ENCODE results near the gene TMEM97. TPM values are rescaled to one million over a fixed set of nuclear protein-coding genes. Genes with fewer than 3 reads are reported as not detected.
A peak's percentile ranks its signal among the peaks of the same experiment; 100 is the strongest.

TMEM97 gene
- total and polyA plus RNA-seq, 7 donors: 3.9 to 13.5 (median 7.2) TPM

DNA sequence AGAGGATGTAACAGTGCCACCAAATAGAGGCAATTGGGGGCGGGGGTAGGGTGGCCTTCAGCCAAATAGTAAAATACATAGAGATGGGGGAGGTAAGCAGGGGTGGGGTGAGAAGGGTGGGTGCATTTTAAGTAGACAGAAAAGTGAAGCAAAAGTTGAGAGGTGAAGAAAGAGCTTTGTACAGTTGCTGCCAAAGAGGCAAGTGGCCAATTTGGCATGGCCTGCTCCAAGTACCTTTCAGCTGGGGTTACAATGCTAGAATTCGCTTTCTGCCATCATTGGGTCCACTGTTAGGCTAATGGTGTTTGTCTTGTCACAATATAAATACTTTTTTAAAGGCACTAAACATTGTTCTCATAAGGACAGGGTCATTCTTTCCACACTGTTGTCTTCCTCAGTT, 5.2 kb upstream of the TMEM97 start:
- H3K9me3 ChIP-seq: no peaks in the 10 kb centered on the region
- ATAC-seq (no peak), DNase-seq (no peak)
- no peaks in the 10 kb centered on the region for H3K36me3 ChIP-seq (ENCODE audit: insufficient read depth in 1 of 2, low read depth in 1 of 2)
- H3K27me3 ChIP-seq (ENCODE audit: insufficient read depth in 3 of 3, low read length in 2 of 3): no peaks in the 10 kb centered on the region
- peaks cover 8% of the 10 kb centered on the region for H3K4me1 ChIP-seq
- 76 to 80% (median 79%) methylated on average over 2 of the region's 2 CpGs for WGBS, 3 donors
- H3K27ac ChIP-seq: no peak overlapping the region
- H3K4me3 ChIP-seq: no peak overlapping the region
- intact Hi-C loops (cut with DNase I): loop anchor here in 1 of 2 donors (2.0 kb wide), 1 partner anchor 41 kb away; no protein-coding TSS in a partner anchor
- TF ChIP-seq, protein P1, sequence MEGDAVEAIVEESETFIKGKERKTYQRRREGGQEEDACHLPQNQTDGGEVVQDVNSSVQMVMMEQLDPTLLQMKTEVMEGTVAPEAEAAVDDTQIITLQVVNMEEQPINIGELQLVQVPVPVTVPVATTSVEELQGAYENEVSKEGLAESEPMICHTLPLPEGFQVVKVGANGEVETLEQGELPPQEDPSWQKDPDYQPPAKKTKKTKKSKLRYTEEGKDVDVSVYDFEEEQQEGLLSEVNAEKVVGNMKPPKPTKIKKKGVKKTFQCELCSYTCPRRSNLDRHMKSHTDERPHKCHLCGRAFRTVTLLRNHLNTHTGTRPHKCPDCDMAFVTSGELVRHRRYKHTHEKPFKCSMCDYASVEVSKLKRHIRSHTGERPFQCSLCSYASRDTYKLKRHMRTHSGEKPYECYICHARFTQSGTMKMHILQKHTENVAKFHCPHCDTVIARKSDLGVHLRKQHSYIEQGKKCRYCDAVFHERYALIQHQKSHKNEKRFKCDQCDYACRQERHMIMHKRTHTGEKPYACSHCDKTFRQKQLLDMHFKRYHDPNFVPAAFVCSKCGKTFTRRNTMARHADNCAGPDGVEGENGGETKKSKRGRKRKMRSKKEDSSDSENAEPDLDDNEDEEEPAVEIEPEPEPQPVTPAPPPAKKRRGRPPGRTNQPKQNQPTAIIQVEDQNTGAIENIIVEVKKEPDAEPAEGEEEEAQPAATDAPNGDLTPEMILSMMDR (IDR thresholded peaks at IDR 0.05): no peak

GRCh38 chr17:28315846-28316705, 2.9 kb upstream of the TMEM97 start:
- no peak overlapping the region for H3K4me3 ChIP-seq
- H3K9me3 ChIP-seq: no peaks in the 10 kb centered on the region
- TF ChIP-seq, protein P1 (IDR thresholded peaks at IDR 0.05): no peak
- H3K4me1 ChIP-seq: peaks cover 14% of the 10 kb centered on the region
- H3K27ac ChIP-seq: no peak overlapping the region
- intact Hi-C loops (cut with DNase I): loop anchor here in 1 of 2 donors (2.0 to 5.0 kb wide), 2 partner anchors 39 to 274 kb away; partner anchors contain the start of gene NLK
- 91 to 92% (median 92%) methylated on average over 4 of the region's 4 CpGs for WGBS, 3 donors
- no peaks in the 10 kb centered on the region for H3K36me3 ChIP-seq (ENCODE audit: insufficient read depth in 1 of 2, low read depth in 1 of 2)
- no peak for ATAC-seq
- H3K27me3 ChIP-seq (ENCODE audit: insufficient read depth in 3 of 3, low read length in 2 of 3): no peaks in the 10 kb centered on the region
- DNase-seq: no peak

DNA sequence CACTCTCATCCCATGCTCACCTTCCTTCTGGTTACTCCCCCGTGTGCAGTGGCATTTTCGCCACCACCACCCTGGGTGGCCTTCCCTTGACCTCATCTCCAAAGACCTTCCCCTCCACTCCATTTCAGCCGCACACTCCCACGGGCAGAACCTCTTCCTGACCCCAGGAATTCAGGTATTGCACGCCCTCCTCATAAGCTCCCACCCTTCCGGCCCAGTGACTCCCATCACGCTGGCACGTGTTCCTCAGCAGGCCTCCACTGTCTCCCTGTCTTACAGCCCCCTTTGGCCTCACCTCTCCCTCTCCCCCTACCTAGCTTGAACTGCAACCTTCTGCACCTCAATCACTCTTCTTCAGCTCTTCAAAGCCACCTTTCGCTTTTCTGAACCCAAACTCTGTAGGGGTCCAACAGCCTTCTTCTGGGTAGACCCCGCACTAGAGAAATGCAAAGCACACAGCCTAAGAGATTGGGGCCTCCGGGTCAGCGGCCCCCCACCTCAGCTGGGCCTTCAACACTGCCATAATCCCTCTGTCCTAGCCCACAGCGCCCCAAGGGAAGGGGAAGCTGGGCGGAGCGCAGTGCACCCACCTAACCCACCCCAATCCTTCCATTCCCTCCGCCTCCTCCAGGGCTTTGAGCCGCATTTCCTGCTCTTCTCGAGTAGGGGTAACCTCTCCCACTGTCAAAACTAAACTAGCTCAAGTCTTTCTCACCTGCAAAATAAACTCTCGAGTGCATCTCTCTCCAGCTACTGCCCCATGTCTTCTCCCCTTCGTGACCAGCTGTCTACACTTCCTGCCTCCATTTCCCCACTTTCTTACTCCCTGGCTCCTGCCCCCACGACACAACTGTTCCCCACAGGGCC, 1.7 kb upstream of the TMEM97 start:
- no peaks in the 10 kb centered on the region for H3K36me3 ChIP-seq (ENCODE audit: insufficient read depth in 1 of 2, low read depth in 1 of 2)
- H3K4me3 ChIP-seq: no peak overlapping the region
- TF ChIP-seq, protein P1 (IDR thresholded peaks at IDR 0.05): no peak
- intact Hi-C loops (cut with DNase I): loop anchor here in 1 of 2 donors (5.0 kb wide), 1 partner anchor 275 kb away; the partner anchor contains the start of gene NLK
- H3K4me1 ChIP-seq: peaks cover 14% of the 10 kb centered on the region
- WGBS, 3 donors: 82 to 86% (median 83%) methylated on average over 20 to 21 of the region's 21 CpGs
- no peak for DNase-seq
- H3K27me3 ChIP-seq (ENCODE audit: insufficient read depth in 3 of 3, low read length in 2 of 3): no peaks in the 10 kb centered on the region
- H3K27ac ChIP-seq: no peak overlapping the region
- ATAC-seq: no peak
- no peaks in the 10 kb centered on the region for H3K9me3 ChIP-seq

DNA sequence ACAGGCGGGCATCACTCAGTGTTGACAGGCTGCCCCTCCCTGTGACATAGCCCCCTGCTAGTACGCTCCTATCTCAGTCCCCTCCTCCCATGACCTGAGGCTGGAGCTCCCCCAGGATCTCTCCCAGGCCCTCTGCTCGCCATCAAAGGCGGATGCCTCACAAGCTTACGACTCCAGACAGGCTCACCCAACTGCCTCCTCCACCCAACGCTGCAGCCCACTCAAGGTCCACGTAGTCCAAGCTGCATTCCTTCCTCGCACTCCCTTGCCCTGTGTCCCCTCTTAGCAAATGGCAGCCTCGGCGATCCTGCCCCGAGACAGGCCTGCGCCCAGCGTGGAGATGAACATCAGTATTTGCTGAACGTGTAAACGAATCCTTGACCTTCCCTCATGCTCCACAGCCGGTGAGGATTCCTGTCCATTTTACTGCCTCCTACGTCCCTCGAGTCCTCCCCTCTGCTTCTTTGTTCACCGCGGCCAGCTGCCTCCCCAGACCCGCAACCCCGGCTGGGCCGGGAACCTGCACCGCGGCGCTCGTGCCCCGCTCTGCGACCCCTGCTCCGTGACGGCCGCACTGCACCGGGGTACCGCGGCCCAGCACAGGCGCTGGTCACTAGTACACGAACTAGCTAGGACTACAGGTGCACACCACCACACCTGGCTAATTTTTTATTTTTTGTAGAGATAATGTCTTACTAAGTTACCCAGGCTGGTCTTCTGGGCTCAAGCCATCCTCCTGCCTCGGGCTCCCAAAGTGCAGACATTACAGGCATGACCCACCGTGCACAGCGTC, 838 bp upstream of the TMEM97 start:
- H3K27ac ChIP-seq: peak overlapping the region; percentile 59

More for the DNA sequence above, 838 bp upstream of the TMEM97 start:
- WGBS, 3 donors: 13 to 17% (median 14%) methylated on average over 31 to 40 of the region's 40 CpGs
- Histone ChIP-seq H3K36me3 (ENCODE audit: insufficient read depth in 1 of 2, low read depth in 1 of 2) (no peaks in the 10 kb centered on the region), H3K9me3 (no peaks in the 10 kb centered on the region), H3K27me3 (ENCODE audit: insufficient read depth in 3 of 3, low read length in 2 of 3) (no peaks in the 10 kb centered on the region), H3K4me1 (peaks cover 14% of the 10 kb centered on the region), H3K4me3 (peak overlapping the region; percentile 82)
- intact Hi-C loops (cut with DNase I): loop anchor here in 1 of 2 donors (2.0 to 5.0 kb wide), 2 partner anchors 17 to 276 kb away; partner anchors contain the start of genes IFT20, NLK and TNFAIP1
- TF ChIP-seq, protein P1 (IDR thresholded peaks at IDR 0.05): no peak
- ATAC-seq (peak in 3 of 4 donors; percentile 1 to 17 (median 8)), DNase-seq (no peak)
